Activated CD8-positive, alpha-beta T cell treated with anti-CD3 and anti-CD28 coated beads, Interleukin-2, amount 10 ng/mL, durations not matched to agents 7 days and 5 days (primary cell): ENCODE data around the gene NCDN. TPM values are rescaled to one million over a fixed set of nuclear protein-coding genes. Genes with fewer than 3 reads are reported as not detected.
"Not testable (repeated sequence)": the region's sequence is repeated elsewhere in the genome, so short reads cannot be mapped to it uniquely, and the experiment has no call there.

Experiments used
- ATAC-seq: fragments of 150-1000 bp; cut with Tn5 transposase; one replicate; pipeline ENCODE4 v1.10.0; 2021; ENCODE audit warnings: moderate library complexity
- CTCF ChIA-PET: fragments of 350-600 bp; sonication (Branson Sonifier 250); formaldehyde crosslinking; loops from one replicate; lab custom pipeline; 2021; ENCODE audit warnings: antibody characterized with exemption; lab: Charles Lee
- POLR2A ChIA-PET: fragments of 350-600 bp; sonication (Branson Sonifier 250); formaldehyde crosslinking; loops from one replicate; lab custom pipeline; 2021; ENCODE audit warnings: antibody characterized with exemption; lab: Charles Lee
- DNase-seq: peaks from one replicate; pipeline ENCODE4 v3.0.0-alpha.2; 2020
- H3K27ac Mint-ChIP-seq: one replicate; pipeline ENCODE4 v1.8.0; 2021; ENCODE audit warnings: mild to moderate bottlenecking, mixed read lengths
- H3K27me3 Mint-ChIP-seq: one replicate; pipeline ENCODE4 v1.8.0; 2021; ENCODE audit warnings: low read depth, mixed read lengths
- H3K36me3 Mint-ChIP-seq: one replicate; pipeline ENCODE4 v1.8.0; 2021; ENCODE audit warnings: low read depth, mixed read lengths
- H3K4me1 Mint-ChIP-seq: one replicate; pipeline ENCODE4 v1.8.0; 2021; ENCODE audit warnings: low read depth, mixed read lengths
- H3K4me3 Mint-ChIP-seq: one replicate; pipeline ENCODE4 v1.8.0; 2021; ENCODE audit warnings: mild to moderate bottlenecking, mixed read lengths
- H3K9me3 Mint-ChIP-seq: one replicate; pipeline ENCODE4 v1.8.0; 2022; ENCODE audit warnings: mixed read lengths; ENCODE audit not compliant: insufficient read depth
- total RNA-seq, 2 experiments: library from RNA; stranded (reverse); gene quantifications; one replicate each; pipeline ENCODE4 v1.2.3, GENCODE V29; 2021

The NCDN gene
- total RNA-seq, 2 experiments from 2014 or later: 19.3 to 19.4 TPM

- DNase-seq (no peak), ATAC-seq (no peak)
- ChIA-PET CTCF (interaction anchor here (1.0 to 4.0 kb wide), 7 partner anchors 99 to 205 kb away, joined by 3 to 46 read pairs (median 4); no protein-coding TSS in a partner anchor), POLR2A (interaction anchor here (0.6 to 2.2 kb wide), 2 partner anchors 13 to 141 kb away, joined by 3 to 8 read pairs; partner anchors contain the start of genes KIAA0319L and NCDN)
- no peaks in the 10 kb centered on the region for H3K9me3 Mint-ChIP-seq
- no peak overlapping the region for H3K4me3 Mint-ChIP-seq
- H3K36me3 Mint-ChIP-seq: peaks cover 4% of the 10 kb centered on the region
- peaks cover 21% of the 10 kb centered on the region for H3K27me3 Mint-ChIP-seq
- H3K27ac Mint-ChIP-seq: no peak overlapping the region
- peaks cover 18% of the 10 kb centered on the region for H3K4me1 Mint-ChIP-seq
Measured at GRCh38 chr1:35570589-35571137, 13.1 kb downstream of the NCDN start.

- Mint-ChIP-seq H3K4me3 (no peak overlapping the region), H3K9me3 (no peaks in the 10 kb centered on the region), H3K27me3 (peaks cover 21% of the 10 kb centered on the region), H3K36me3 (peaks cover 4% of the 10 kb centered on the region), H3K27ac (no peak overlapping the region), H3K4me1 (peaks cover 24% of the 10 kb centered on the region)
- POLR2A ChIA-PET: interaction anchor here (0.6 to 2.2 kb wide), 2 partner anchors 14 to 140 kb away, joined by 3 to 8 read pairs; partner anchors contain the start of genes KIAA0319L and NCDN
- CTCF ChIA-PET: interaction anchor here (1.0 to 4.0 kb wide), 7 partner anchors 99 to 204 kb away, joined by 3 to 46 read pairs (median 4); no protein-coding TSS in a partner anchor
- ATAC-seq (no peak), DNase-seq (no peak)
Measured at GRCh38 chr1:35571263-35571662, 13.7 kb downstream of the NCDN start.

- ATAC-seq (no peak), DNase-seq (no peak)
- Mint-ChIP-seq H3K36me3 (peaks cover 6% of the 10 kb centered on the region), H3K27ac (no peak overlapping the region), H3K9me3 (no peaks in the 10 kb centered on the region), H3K4me1 (peaks cover 29% of the 10 kb centered on the region), H3K27me3 (peaks cover 23% of the 10 kb centered on the region), H3K4me3 (no peak overlapping the region)
- POLR2A ChIA-PET: interaction anchor here (2.2 kb wide), 1 partner anchor 15 kb away, joined by 8 read pairs; the partner anchor contains the start of genes KIAA0319L and NCDN
- CTCF ChIA-PET: interaction anchor here (1.0 to 4.0 kb wide), 4 partner anchors 8 to 154 kb away, joined by 3 to 46 read pairs (median 13); no protein-coding TSS in a partner anchor
Measured at GRCh38 chr1:35572296-35572695, 14.7 kb downstream of the NCDN start.

- Mint-ChIP-seq H3K27ac (no peak within 1 kb of the TSS), H3K9me3 (no peaks in the 10 kb centered on the region), H3K4me1 (peaks cover 41% of the 10 kb centered on the region), H3K36me3 (peaks cover 10% of the 10 kb centered on the region), H3K4me3 (peak within 1 kb of the TSS; percentile 13), H3K27me3 (peaks cover 23% of the 10 kb centered on the region)
- DNase-seq: no peak
- no peak for ATAC-seq
- POLR2A ChIA-PET: interaction anchor here (2.2 kb wide), 1 partner anchor 16 kb away, joined by 8 read pairs; the partner anchor contains the start of genes KIAA0319L and NCDN
- CTCF ChIA-PET: interaction anchor here (1.4 to 4.0 kb wide), 3 partner anchors 9 to 153 kb away, joined by 5 to 46 read pairs (median 21); no protein-coding TSS in a partner anchor
Measured at GRCh38 chr1:35573198-35574124, 15.9 kb downstream of the NCDN start, which contains the start of gene TFAP2E. Gene TFAP2E, plus strand, starts transcription at chr1:35573314. Its CDS starts 264 bp downstream, at chr1:35573578.

GRCh38 chr1:35574125-35574654, 16.6 kb downstream of the NCDN start:
- ChIA-PET POLR2A (no interaction called here), CTCF (no interaction called here)
- H3K27ac Mint-ChIP-seq: no peak overlapping the region
- ATAC-seq (no peak), DNase-seq (no peak)
- no peak overlapping the region for H3K4me3 Mint-ChIP-seq
- H3K27me3 Mint-ChIP-seq: peaks cover 23% of the 10 kb centered on the region
- H3K4me1 Mint-ChIP-seq: peaks cover 40% of the 10 kb centered on the region
- H3K36me3 Mint-ChIP-seq: peaks cover 10% of the 10 kb centered on the region
- no peaks in the 10 kb centered on the region for H3K9me3 Mint-ChIP-seq

GRCh38 chr1:35574655-35575415, 17.2 kb downstream of the NCDN start:
- Mint-ChIP-seq H3K4me3 (no peak overlapping the region), H3K36me3 (peaks cover 10% of the 10 kb centered on the region), H3K9me3 (no peaks in the 10 kb centered on the region), H3K4me1 (peaks cover 36% of the 10 kb centered on the region), H3K27ac (no peak overlapping the region), H3K27me3 (peaks cover 23% of the 10 kb centered on the region)
- no peak for ATAC-seq
- no peak for DNase-seq
- ChIA-PET POLR2A (no interaction called here), CTCF (no interaction called here)

- ATAC-seq: no peak
- peaks cover 36% of the 10 kb centered on the region for H3K4me1 Mint-ChIP-seq
- H3K27ac Mint-ChIP-seq: peak overlapping the region; percentile 18
- H3K4me3 Mint-ChIP-seq: peak overlapping the region; percentile 74
- no peak for DNase-seq
- ChIA-PET POLR2A (no interaction called here), CTCF (interaction anchor here (1.0 kb wide), 1 partner anchor 11 kb away, joined by 5 read pairs; no protein-coding TSS in a partner anchor)
- no peaks in the 10 kb centered on the region for H3K9me3 Mint-ChIP-seq
- H3K27me3 Mint-ChIP-seq: peaks cover 21% of the 10 kb centered on the region
- H3K36me3 Mint-ChIP-seq: peaks cover 10% of the 10 kb centered on the region
Measured at GRCh38 chr1:35575416-35575958, 17.9 kb downstream of the NCDN start.

- Mint-ChIP-seq H3K27me3 (peaks cover 17% of the 10 kb centered on the region), H3K4me3 (peak overlapping the region; percentile 74), H3K9me3 (no peaks in the 10 kb centered on the region), H3K4me1 (peaks cover 34% of the 10 kb centered on the region), H3K36me3 (peaks cover 10% of the 10 kb centered on the region), H3K27ac (peak overlapping the region; percentile 87)
- POLR2A ChIA-PET: interaction anchor here (1.9 kb wide), 1 partner anchor 193 kb away, joined by 10 read pairs; the partner anchor contains the start of gene CLSPN
- CTCF ChIA-PET: interaction anchor here (1.0 to 3.4 kb wide), 3 partner anchors 8 to 139 kb away, joined by 5 to 26 read pairs (median 13); no protein-coding TSS in a partner anchor
- DNase-seq: no peak
- ATAC-seq: no peak
Measured at GRCh38 chr1:35576061-35576765, 18.6 kb downstream of the NCDN start.

- Mint-ChIP-seq H3K27me3 (peaks cover 12% of the 10 kb centered on the region), H3K4me3 (peak overlapping the region; percentile 74), H3K4me1 (peaks cover 34% of the 10 kb centered on the region), H3K27ac (peak overlapping the region; percentile 87)
- H3K36me3 Mint-ChIP-seq, H3K9me3 Mint-ChIP-seq, ATAC-seq, DNase-seq: not testable (repeated sequence)
- ChIA-PET POLR2A (interaction anchor here (1.9 kb wide), 1 partner anchor 192 kb away, joined by 10 read pairs; the partner anchor contains the start of gene CLSPN), CTCF (interaction anchor here (1.0 to 3.4 kb wide), 3 partner anchors 8 to 139 kb away, joined by 5 to 26 read pairs (median 13); no protein-coding TSS in a partner anchor)
Measured at GRCh38 chr1:35576766-35577070, 19.1 kb downstream of the NCDN start.
